HuH-7.5 (cell line): ENCODE results near the gene MTHFSD.
"Not testable (repeated sequence)": the region's sequence is repeated elsewhere in the genome, so short reads cannot be mapped to it uniquely, and the experiment has no call there.

Experiments used
- DNase-seq: peaks from one replicate; pipeline ENCODE4 v3.0.0; 2011; ENCODE audit warnings: low spot score

Gene MTHFSD

DNA sequence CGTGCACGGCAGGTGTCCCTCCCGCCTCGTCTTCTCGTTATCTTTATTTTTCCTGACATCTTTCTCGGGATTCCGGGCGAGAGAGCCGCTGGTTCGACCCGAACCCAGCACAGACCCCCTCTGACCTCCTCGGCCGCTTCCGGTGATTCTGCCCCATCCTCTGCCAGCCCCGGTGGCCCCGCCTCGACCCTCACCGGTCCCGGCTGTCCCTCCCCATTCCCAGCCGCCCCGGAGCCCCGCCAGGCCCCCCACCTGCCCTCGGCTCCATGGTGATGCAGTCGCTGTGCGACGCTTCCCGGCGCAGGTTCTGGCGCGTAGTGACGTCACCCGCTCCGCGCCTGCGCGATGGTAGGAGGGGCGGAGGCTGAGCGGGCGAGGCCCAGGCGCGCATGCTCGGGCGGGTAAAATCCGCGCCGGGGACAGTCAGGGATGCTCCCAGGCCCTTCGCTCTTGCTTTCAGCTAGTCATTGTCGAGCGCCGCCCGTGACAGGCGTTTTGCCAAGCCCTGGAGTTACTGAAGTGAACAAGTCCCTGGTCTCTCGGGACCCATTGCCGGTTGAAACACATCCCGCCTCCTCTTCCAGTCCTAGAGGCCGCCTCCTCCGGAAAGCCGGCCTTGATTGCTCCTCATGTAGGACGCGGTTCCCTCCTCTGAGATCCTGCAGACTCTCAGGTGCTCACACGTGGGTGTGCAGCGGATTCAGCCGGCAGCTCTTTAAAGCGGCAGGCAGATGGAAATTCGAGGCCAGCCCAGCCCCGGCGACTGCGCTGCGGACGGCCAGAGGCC is at the start of gene MTHFSD:
Gene MTHFSD, minus strand, starts transcription at position 319 of the 787 bp plus-strand sequence. Its CDS starts 51 bp downstream, at position 268.
- peak; percentile 99 for DNase-seq

DNA sequence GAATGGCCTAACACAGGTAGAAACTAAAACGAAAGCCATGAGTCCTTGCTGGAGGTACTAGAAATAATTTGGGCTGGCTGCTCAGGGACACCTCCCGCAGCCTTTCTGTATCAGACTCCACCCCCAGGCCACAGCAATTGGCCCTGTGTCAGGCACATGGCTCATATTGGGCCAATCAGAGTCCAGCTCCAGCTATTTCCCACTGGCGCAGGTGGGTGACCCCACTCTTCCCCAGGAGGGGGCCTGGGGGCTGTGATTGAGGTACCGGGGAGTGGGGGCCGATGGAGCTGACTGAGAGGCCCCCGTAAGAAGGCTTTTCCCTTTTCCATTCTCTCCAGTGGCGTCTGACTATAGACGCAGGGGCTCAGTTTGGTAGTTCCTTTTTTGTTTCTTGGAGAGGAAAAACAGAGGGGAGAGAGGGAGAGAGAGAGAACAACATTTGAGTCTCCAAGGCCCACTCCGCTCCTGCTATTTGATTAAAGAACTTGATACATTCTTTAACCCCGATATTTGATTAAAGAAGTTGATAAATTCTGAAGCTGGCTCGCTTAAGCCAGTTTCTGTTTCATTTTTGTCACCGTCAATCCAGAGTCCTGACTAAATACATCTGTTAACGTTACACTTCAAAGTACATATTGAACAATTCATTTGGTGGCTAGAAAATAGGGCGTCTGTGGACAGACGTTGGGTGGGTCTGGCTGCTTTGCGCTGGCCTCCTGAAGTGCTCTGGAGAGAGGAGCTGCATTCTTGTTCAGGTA is 49.6 kb upstream of the MTHFSD start:
- DNase-seq = no peak

- no peak for DNase-seq
Observed at GRCh38 chr16:86602521-86602920, 47.5 kb upstream of the MTHFSD start.

DNA sequence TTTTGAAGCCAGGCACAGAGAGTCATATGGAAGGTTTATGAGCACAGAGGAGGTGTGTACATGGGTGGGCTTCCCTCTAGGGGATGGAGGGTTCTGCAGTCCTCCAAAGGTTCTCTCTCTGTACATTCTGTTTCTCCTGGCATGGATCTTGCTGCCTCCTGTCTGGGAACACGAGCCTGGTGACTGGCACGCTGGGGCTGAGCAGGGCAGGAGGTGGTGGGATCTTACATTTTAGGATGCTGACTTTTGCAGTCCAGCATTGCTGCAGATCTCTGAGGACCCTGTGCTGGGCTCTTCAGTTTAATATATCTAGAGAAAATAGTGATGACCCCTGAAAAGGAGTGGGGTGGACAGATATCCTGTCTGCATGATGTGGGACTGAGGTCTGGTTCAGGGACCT is 46.3 kb upstream of the MTHFSD start:
- no peak for DNase-seq

DNA sequence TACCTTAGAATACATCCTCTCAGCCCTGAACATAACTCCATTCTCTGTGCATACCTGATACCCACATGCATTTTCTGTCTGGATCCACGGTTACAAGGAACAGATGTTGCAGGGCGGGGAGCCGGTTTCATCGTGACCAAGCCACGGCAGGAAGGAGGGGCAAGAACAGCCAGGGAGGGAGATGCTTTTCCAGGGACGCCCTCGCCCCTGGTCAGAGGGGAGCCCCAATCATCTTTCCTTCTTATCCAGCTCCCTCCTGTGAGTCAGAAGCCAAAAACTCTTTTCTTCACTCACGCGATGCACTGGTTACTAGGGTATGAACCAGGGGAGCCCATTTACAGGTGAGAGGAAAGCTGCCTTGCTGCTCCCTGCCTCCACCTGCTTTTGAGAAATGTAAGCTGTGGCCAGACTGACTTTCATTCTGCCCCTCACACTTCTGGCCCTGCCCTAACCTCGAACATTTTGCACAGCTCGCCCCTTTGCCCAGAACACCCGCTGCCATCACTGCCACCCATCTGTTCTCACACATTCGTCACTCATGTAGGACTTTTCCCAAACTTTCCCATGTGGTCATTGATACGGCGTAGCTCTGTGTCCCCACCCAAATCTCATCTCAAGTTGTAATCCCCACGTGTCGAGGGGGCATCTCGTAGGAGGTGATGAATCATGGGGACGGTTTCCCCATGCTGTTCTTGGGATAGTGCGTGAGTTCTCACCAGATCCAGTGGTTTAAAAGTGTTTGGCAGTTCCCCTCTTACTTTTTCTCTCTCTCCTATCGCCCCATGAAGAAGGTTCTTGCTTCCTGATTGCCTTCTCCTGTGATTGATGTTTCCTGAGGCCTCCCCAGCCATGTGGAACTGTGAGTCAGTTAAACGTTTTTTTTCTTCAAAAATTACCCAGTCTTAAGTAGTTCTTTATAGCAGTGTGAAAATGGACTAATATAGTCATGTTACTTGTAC is 43.9 kb upstream of the MTHFSD start:
- no peak for DNase-seq

GRCh38 chr16:86597880-86598606 is 43.0 kb upstream of the MTHFSD start:
- DNase-seq = no peak

- DNase-seq = no peak
Observed at GRCh38 chr16:86597126-86597879, 42.3 kb upstream of the MTHFSD start.

GRCh38 chr16:86595983-86596605 is 41.1 kb upstream of the MTHFSD start:
- no peak for DNase-seq

DNA sequence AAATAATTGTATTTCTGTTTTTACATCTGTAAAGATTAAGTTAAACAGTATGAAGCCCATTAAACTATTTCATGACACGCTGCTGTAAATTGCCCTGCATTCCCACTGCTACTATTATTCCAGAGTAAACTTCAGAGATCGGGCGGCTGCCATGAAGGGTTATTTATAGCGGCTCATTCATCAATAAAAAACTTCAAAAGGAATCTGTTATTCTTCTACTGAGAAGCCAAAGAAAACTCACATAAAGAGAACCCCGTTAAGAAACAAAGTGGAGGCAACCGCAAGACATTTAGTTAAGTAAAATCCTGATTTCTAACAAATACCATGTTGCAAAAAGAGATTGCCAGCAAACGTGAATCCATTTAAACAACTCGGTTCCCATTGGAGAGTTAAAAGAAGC is 39.7 kb upstream of the MTHFSD start:
- no peak for DNase-seq

- DNase-seq = no peak
Observed at GRCh38 chr16:86593913-86594620, 39.0 kb upstream of the MTHFSD start.

DNA sequence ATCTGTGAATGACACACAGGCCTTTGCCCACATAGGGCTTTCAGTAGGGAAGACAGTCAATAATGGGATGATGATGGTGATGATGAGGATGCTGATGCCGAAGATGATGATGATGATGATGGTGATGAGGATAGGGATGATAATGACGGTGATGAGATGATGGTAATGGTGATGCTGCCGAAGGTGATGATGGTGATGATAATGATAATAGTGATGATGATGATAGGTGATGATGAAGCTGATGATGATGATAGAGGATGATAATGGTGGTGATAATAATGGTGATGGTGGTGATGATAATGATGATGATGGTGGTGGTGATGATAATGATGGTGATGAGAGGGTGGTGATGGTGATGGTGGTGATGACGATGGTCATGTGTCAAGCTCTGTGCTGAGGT is 36.2 kb upstream of the MTHFSD start:
- no peak for DNase-seq

DNA sequence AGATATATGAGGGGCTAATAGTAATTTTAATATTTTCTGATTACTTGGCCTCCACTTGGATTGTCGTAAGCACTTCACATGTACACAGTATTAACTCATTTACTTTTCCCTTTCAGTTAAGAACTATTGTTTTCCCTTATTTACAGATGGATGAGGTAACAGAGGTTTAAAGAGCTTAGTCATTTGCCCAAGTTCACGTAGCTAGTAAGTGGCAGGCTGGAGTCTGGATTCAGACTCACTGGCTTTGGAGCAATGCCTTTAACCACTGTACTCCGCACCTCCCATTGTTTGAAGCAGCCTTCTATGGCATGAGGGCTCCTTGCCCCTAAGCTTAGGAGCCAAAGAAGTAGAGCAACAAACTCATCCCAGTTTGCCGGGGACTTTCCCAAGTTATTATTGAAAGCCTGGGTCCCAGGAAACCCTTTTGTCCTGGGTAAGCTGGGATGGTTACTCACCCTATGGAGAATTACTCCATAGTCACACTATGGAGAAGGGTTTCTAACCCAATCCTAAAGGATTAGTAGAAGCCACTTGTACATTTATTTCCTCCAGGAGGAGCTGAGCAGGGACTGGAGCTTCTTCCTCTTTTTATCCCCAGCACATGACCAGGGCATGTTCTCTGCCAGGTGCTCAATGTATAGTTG is 35.6 kb upstream of the MTHFSD start:
- DNase-seq = no peak

DNA sequence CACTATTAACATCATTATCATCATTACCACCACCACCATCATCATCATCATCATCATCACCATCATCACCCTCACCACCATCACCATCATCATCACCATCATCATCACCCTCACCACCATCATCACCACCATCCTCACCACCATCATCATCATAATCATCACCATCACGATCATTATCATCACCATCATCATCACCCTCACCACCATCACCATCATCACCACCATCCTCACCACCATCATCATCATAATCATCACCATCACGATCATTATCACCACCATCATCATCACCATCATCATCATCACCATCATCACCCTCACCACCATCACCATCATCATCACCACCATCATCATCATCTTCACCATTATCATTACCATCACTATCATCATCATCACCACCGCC is 32.9 kb upstream of the MTHFSD start:
- not testable (repeated sequence) for DNase-seq

DNA sequence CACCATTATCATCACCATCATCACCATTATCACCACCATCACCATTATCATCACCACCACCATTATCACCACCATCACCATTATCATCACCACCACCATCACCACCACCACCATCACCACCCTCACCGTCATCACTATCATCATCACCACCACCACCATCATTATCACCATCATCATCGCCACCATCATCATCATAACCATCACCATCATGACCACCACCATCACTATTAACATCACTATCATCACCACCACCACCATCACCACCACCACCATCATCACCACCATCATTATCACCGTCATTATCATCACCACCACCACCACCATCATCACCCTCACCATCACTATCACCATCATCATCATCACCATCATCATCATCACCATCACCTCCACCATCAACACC is 32.5 kb upstream of the MTHFSD start:
- DNase-seq = no peak

DNA sequence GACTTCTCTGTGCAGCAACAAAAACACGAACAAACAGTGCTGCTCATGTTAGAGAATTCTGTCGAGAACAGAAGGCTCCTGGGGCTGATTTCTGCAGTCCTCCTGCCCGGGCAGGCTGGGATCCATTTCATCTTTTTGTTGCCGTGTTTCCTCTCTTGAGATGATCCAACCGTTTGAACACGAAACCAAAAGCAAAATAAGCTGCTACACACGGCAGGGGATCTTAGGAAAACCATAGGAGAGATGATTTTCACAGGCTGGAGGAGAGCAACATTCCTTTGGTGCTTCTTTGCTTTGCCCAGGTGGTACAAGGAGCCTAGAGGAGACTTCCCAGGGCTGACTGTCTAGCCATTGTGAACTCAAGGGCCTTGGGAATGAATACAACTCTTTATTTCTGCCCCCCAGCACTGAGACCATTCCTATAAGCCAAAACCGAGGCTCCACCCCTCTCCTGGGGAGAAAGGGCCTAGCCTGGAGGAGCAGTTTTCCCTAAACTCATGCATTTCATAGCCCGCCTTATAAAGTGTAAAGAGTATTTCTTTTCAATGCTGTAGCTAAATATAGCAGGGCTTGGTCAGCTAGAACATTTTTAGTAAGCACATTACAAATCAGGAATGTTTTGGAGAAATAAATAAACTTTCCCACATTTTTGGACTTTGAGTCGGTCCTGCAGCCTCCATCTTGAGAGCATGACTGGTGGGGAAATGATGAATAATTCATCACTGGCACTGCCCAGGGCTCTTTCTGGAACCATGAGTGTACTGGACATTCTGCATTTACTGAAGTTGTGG is 31.0 kb upstream of the MTHFSD start:
- DNase-seq = no peak

DNA sequence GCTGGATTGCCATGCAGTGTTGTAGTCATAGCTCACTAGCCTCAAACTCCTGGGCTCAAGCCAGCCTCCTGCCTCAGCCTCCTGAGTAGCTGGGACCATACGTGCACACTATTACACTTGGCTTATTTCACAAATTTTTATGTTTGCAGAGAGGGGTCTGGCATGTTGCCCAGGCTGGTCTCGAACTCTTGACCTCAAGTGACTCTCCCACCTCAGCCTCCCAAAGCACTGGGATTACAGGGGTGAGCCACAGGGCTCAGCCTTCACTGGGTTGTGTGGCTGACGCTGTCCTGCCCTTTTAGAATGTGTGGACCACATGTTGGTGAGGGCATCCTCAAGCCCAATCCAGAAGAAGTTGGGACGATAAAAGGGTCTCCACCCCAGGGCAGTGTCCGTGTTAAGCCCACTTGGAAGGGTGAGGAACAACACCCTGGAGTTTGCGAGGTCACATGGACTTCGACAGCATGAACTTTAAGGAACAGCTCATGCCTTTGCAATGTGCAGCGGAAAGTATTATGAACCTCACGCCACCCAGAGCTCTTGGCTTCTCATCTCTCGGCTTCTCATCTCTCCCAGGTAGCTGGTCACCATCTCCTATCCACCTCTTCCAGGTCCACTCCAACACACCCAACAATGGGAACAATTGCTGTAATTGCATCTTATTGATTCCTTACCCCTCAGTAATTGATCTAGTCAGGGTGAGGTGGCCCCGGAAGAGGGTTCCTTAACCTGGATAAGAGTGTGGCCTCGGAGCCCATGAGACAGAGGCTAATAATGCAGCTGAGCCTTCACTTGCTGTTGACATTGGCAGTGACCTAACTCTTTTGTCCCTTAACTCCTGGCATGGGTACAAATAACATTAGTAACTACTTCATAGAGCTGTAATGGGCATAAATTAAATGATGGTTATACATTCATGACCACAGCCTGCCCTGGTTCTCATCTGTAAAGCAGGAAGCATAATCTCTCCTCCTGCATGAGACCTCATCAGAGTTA is 30.0 kb upstream of the MTHFSD start:
- DNase-seq = no peak

GRCh38 chr16:86584071-86584685 is 29.1 kb upstream of the MTHFSD start:
- DNase-seq = no peak
